Mammary epithelial cell (primary cell): ENCODE measurements around the gene ENC1.

Experiments used
- EZH2 ChIP-seq: IDR thresholded peaks from 2 replicates; pipeline ENCODE4 v1.6.1; 2012; ENCODE audit warnings: low read length, inconsistent platforms, borderline replicate concordance
- TF ChIP-seq, protein P1 (sequence below), 2 donors: IDR thresholded peaks in 1 of 2; conservative IDR thresholded peaks in 1 of 2; 2 replicates each; pipeline ENCODE4 v1.5.1; 2011 to 2012; ENCODE audit warnings: inconsistent platforms in 2 of 2, low read length in 2 of 2, mild to moderate bottlenecking in 2 of 2, control low read depth in 1 of 2, low read depth in 1 of 2; ENCODE audit not compliant: insufficient read depth in 1 of 2; ENCODE audit errors: extremely low read depth in 1 of 2

DNA sequence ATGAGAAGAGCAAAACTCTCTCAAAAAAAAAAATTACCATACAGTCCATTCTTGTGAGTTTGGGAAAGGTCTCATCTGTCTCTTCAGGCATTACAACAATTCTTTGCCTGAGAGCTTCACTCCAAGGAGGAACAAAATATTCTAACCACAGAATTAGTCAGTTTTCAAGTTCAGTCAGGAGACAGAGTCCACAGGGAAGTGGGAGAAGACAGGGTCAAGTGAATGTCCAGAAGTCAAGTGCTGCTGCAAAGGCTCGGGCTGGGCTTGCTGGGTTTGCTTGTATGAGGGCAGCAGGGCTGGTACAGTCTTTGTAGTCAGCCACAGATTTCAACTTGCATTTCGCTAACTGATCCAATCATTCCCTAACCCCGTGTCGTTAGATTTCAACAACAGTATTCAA is 26.9 kb upstream of the ENC1 start:
- TF ChIP-seq, protein P1, sequence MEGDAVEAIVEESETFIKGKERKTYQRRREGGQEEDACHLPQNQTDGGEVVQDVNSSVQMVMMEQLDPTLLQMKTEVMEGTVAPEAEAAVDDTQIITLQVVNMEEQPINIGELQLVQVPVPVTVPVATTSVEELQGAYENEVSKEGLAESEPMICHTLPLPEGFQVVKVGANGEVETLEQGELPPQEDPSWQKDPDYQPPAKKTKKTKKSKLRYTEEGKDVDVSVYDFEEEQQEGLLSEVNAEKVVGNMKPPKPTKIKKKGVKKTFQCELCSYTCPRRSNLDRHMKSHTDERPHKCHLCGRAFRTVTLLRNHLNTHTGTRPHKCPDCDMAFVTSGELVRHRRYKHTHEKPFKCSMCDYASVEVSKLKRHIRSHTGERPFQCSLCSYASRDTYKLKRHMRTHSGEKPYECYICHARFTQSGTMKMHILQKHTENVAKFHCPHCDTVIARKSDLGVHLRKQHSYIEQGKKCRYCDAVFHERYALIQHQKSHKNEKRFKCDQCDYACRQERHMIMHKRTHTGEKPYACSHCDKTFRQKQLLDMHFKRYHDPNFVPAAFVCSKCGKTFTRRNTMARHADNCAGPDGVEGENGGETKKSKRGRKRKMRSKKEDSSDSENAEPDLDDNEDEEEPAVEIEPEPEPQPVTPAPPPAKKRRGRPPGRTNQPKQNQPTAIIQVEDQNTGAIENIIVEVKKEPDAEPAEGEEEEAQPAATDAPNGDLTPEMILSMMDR (conservative IDR thresholded peaks at IDR 0.05 in 1 of 2, IDR thresholded peaks at IDR 0.05 in 1 of 2; ENCODE audit: extremely low read depth in 1 of 2, insufficient read depth in 1 of 2, low read depth in 1 of 2, low read length in 2 of 2) = no peak
- no peak for TF ChIP-seq EZH2
